Measurements from ENCODE around the gene NUDT3.
"Not testable (repeated sequence)": the region's sequence is repeated elsewhere in the genome, so short reads cannot be mapped to it uniquely, and the experiment has no call there.

Gene NUDT3

GRCh38 chr6:34324738-34325444 is 67.6 kb downstream of the NUDT3 start:
- in situ Hi-C loops (cut with MboI; ENCODE audit: low sequenced_read_pairs): no loop called here

GRCh38 chr6:34324221-34324620 is 68.2 kb downstream of the NUDT3 start:
- in situ Hi-C loops (cut with MboI; ENCODE audit: low sequenced_read_pairs): not testable (repeated sequence)

- in situ Hi-C loops (cut with MboI; ENCODE audit: low sequenced_read_pairs): no loop called here
These were observed 69.2 kb downstream of the NUDT3 start for GRCh38 chr6:34323300-34323699.

GRCh38 chr6:34322732-34323131 is 69.7 kb downstream of the NUDT3 start:
- in situ Hi-C loops (cut with MboI; ENCODE audit: low sequenced_read_pairs): no loop called here

GRCh38 chr6:34321821-34322220 is 70.6 kb downstream of the NUDT3 start:
- in situ Hi-C loops (cut with MboI; ENCODE audit: low sequenced_read_pairs): no loop called here

GRCh38 chr6:34319471-34319885 is 73.0 kb downstream of the NUDT3 start:
- in situ Hi-C loops (cut with MboI; ENCODE audit: low sequenced_read_pairs): no loop called here

- in situ Hi-C loops (cut with MboI; ENCODE audit: low sequenced_read_pairs): no loop called here
These were observed 73.7 kb downstream of the NUDT3 start for GRCh38 chr6:34318499-34319470.

GRCh38 chr6:34317882-34318498 is 74.5 kb downstream of the NUDT3 start:
- in situ Hi-C loops (cut with MboI; ENCODE audit: low sequenced_read_pairs): no loop called here

GRCh38 chr6:34317172-34317477 is 75.3 kb downstream of the NUDT3 start:
- in situ Hi-C loops (cut with MboI; ENCODE audit: low sequenced_read_pairs): no loop called here

GRCh38 chr6:34316431-34317171 is 75.9 kb downstream of the NUDT3 start:
- in situ Hi-C loops (cut with MboI; ENCODE audit: low sequenced_read_pairs): no loop called here

GRCh38 chr6:34315780-34316179 is 76.7 kb downstream of the NUDT3 start:
- in situ Hi-C loops (cut with MboI; ENCODE audit: low sequenced_read_pairs): no loop called here

GRCh38 chr6:34315256-34315655 is 77.2 kb downstream of the NUDT3 start:
- in situ Hi-C loops (cut with MboI; ENCODE audit: low sequenced_read_pairs): no loop called here

- in situ Hi-C loops (cut with MboI; ENCODE audit: low sequenced_read_pairs): no loop called here
These were observed 80.2 kb downstream of the NUDT3 start for GRCh38 chr6:34312259-34312658.

- in situ Hi-C loops (cut with MboI; ENCODE audit: low sequenced_read_pairs): no loop called here
These were observed 81.7 kb downstream of the NUDT3 start for GRCh38 chr6:34310817-34311216.

GRCh38 chr6:34308483-34308882 is 84.0 kb downstream of the NUDT3 start:
- in situ Hi-C loops (cut with MboI; ENCODE audit: low sequenced_read_pairs): no loop called here

GRCh38 chr6:34305982-34306708 is 86.3 kb downstream of the NUDT3 start:
- in situ Hi-C loops (cut with MboI; ENCODE audit: low sequenced_read_pairs): no loop called here

GRCh38 chr6:34305497-34305896 is 87.0 kb downstream of the NUDT3 start:
- in situ Hi-C loops (cut with MboI; ENCODE audit: low sequenced_read_pairs): no loop called here

- in situ Hi-C loops (cut with MboI; ENCODE audit: low sequenced_read_pairs): no loop called here
These were observed 88.3 kb downstream of the NUDT3 start for GRCh38 chr6:34304164-34304563.

- in situ Hi-C loops (cut with MboI; ENCODE audit: low sequenced_read_pairs): no loop called here
These were observed 89.5 kb downstream of the NUDT3 start for GRCh38 chr6:34302929-34303328.

GRCh38 chr6:34301408-34301807 is 91.1 kb downstream of the NUDT3 start:
- in situ Hi-C loops (cut with MboI; ENCODE audit: low sequenced_read_pairs): no loop called here

All from HL-60/S4 treated with retinoic acid at 250 ng/mL for 4 days and 3 days (cell line).